Osteoblast (primary cell): ENCODE measurements around the gene TOM1L2. TPM values are rescaled to one million over a fixed set of nuclear protein-coding genes. Genes with fewer than 3 reads are reported as not detected.
A peak's percentile ranks its signal among the peaks of the same experiment; 100 is the strongest.
"Not testable (repeated sequence)": the region's sequence is repeated elsewhere in the genome, so short reads cannot be mapped to it uniquely, and the experiment has no call there.

ENCODE experiments used
- DNase-seq: peaks from one replicate; pipeline ENCODE4 v3.0.0; 2011; ENCODE audit warnings: low spot score, mixed read lengths; ENCODE audit not compliant: insufficient read length; ENCODE audit errors: missing footprints
- H2AFZ ChIP-seq: 2 replicates; pipeline ENCODE4 v1.6.0; 2011; ENCODE audit warnings: mild to moderate bottlenecking, low read length
- H3K27ac ChIP-seq: 2 replicates; pipeline ENCODE4 v1.5.1; 2011; ENCODE audit warnings: mild to moderate bottlenecking, low read depth, low read length, moderate library complexity
- H3K27me3 ChIP-seq: 2 replicates; pipeline ENCODE4 v1.6.0; 2012; ENCODE audit warnings: mild to moderate bottlenecking, control low read depth, inconsistent platforms, low read length, moderate library complexity; ENCODE audit not compliant: insufficient read depth
- H3K36me3 ChIP-seq: 2 replicates; pipeline ENCODE4 v1.5.1; 2011; ENCODE audit warnings: mild to moderate bottlenecking, low read length, control low read depth, moderate library complexity; ENCODE audit not compliant: insufficient read depth
- H3K4me1 ChIP-seq: 2 replicates; pipeline ENCODE4 v1.5.1; 2011; ENCODE audit warnings: mild to moderate bottlenecking, low read length, control low read depth, moderate library complexity; ENCODE audit not compliant: insufficient read depth
- H3K4me2 ChIP-seq: 2 replicates; pipeline ENCODE4 v1.6.0; 2011; ENCODE audit warnings: mild to moderate bottlenecking, low read length; ENCODE audit not compliant: insufficient read depth
- H3K4me3 ChIP-seq: fragments of 200-600 bp; sonication (generic); 3 replicates; pipeline ENCODE4 v1.5.1; 2012; ENCODE audit warnings: mild to moderate bottlenecking, low read length, inconsistent platforms; ENCODE audit not compliant: insufficient read depth
- H3K79me2 ChIP-seq: 2 replicates; pipeline ENCODE4 v1.6.0; 2012; ENCODE audit warnings: mild to moderate bottlenecking, low read length, control low read depth, inconsistent platforms; ENCODE audit not compliant: insufficient read depth
- H3K9me3 ChIP-seq: 2 replicates; pipeline ENCODE4 v1.5.1; 2011; ENCODE audit warnings: low read depth, low read length, control low read depth
- H4K20me1 ChIP-seq: 2 replicates; pipeline ENCODE4 v1.6.0; 2012; ENCODE audit warnings: mild to moderate bottlenecking, low read length, control low read depth; ENCODE audit not compliant: insufficient read depth
- CTCF ChIP-seq: IDR thresholded peaks from 2 replicates; pipeline ENCODE4 v1.5.1; 2011; ENCODE audit warnings: mild to moderate bottlenecking, low read depth, low read length, moderate library complexity; ENCODE audit errors: extremely low read depth
- total RNA-seq: library from RNA; depleted of rRNA; stranded (reverse); fragments of >200 nt; gene quantifications from 2 replicates; pipeline ENCODE4 v1.2.3, GENCODE V29; 2012

TOM1L2 gene
- total RNA-seq, 1 donor, result 38.7 TPM

DNA sequence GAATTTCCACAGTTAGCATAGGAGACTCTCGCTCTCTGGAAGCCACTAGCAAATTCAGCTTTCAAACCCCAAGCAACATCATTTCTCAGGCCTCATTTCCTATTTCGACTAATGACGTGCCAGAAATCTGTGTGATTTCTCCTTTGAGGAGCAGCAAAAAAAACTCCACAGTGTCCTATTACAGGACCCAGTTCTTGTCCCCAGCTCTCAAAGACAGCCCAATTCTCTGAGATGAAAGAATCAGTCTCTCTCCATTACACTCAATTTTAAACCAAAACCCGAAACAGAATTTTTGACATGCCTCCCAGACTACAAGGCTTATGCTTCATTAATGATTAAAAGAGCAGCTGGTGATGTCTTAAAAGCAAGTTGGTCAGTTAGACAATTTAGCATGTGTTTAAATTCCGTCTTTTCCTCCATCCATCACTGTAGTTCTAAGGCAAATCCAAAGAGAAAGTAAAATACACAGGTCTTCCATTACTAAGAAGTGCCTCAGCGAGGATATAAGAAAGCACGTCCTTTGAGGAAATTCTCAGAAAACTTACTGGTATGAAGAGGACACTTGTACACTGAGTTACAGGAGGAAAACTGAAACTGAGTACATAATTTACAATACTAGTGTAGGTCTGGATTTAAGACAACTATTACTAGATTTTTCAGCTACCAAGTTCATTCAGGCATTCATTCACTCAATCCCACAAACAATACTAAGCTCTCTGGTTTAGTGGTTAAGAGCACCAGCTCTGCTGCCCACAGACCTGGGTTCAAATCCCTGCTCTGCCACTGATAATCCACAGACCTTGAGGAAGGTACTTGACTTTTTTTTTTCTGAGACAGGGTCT lies 12.5 kb downstream of the TOM1L2 start:
- Histone ChIP-seq H3K27ac (peak overlapping the region; percentile 80), H2AFZ (peak overlapping the region; percentile 20), H3K9me3 (no peaks in the 10 kb centered on the region), H3K4me2 (peak overlapping the region; percentile 78), H3K79me2 (peaks cover 84% of the 10 kb centered on the region), H3K36me3 (no peaks in the 10 kb centered on the region), H3K4me1 (peaks cover 31% of the 10 kb centered on the region), H3K4me3 (peak overlapping the region; percentile 54), H4K20me1 (peaks cover 19% of the 10 kb centered on the region), H3K27me3 (no peaks in the 10 kb centered on the region)
- DNase-seq, result no peak
- no peak for TF ChIP-seq CTCF

DNA sequence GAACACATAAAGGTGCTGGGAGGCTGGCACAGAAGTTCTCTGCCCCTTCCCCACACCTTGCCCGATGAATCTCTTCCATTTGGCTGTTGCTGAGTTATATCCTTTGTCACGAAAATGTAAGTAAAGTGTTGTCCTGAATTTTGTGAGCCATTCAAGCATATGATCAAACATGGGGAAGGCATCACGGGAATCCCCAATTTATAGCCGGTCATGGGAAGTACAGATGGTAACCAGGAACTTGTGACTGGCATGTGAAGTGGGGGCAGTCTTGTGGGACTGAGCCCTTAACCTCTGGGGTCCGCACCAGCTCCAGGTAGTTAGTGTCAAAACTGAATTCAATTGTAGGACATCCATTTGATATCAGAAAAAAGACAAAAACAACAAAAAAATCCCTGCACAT lies 13.2 kb downstream of the TOM1L2 start:
- Histone ChIP-seq H4K20me1 (peaks cover 19% of the 10 kb centered on the region), H3K9me3 (no peaks in the 10 kb centered on the region), H3K4me3 (peak overlapping the region; percentile 54), H3K36me3 (no peaks in the 10 kb centered on the region), H3K4me1 (peaks cover 31% of the 10 kb centered on the region), H3K4me2 (peak overlapping the region; percentile 78), H3K79me2 (peaks cover 84% of the 10 kb centered on the region), H3K27ac (peak overlapping the region; percentile 80), H2AFZ (no peak overlapping the region), H3K27me3 (no peaks in the 10 kb centered on the region)
- TF ChIP-seq CTCF, result no peak
- DNase-seq, result no peak

DNA sequence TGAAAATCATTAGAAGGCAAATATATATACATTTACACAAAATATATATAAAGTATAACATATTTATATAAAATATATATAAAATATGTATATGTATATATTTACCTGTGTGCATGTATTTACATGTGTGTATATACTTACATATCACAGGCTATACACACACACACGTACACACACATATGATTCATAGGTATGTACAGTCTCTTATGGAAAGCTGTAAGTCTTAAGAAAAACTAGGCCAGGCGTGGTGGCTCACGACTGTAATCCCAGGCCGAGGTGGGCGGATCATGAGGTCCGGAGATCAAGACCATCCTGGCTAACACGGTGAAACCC lies 14.7 kb downstream of the TOM1L2 start:
- no peak for DNase-seq
- Histone ChIP-seq H3K4me1 (peaks cover 31% of the 10 kb centered on the region), H2AFZ (no peak overlapping the region), H3K27ac (peak overlapping the region; percentile 80), H3K27me3 (no peaks in the 10 kb centered on the region), H3K9me3 (no peaks in the 10 kb centered on the region), H3K4me2 (no peak overlapping the region), H3K79me2 (peaks cover 85% of the 10 kb centered on the region), H3K36me3 (no peaks in the 10 kb centered on the region), H4K20me1 (peaks cover 8% of the 10 kb centered on the region), H3K4me3 (no peak overlapping the region)
- TF ChIP-seq CTCF, result no peak

- not testable (repeated sequence) for H3K27ac ChIP-seq, H3K27me3 ChIP-seq, H3K9me3 ChIP-seq, H3K4me3 ChIP-seq, H2AFZ ChIP-seq, H4K20me1 ChIP-seq, H3K36me3 ChIP-seq, H3K4me2 ChIP-seq, DNase-seq
- H3K79me2 ChIP-seq, result peaks cover 82% of the 10 kb centered on the region
- H3K4me1 ChIP-seq, result peaks cover 40% of the 10 kb centered on the region
These were observed 16.3 kb downstream of the TOM1L2 start for GRCh38 chr17:17955790-17956341.
